ENCODE measurements around the gene C11orf98.

GRCh38 chr11:62706850-62707247, 41.8 kb upstream of the C11orf98 start:
- no peak for TF ChIP-seq CTCF (IDR thresholded peaks at IDR 0.05)
- no peak for TF ChIP-seq POLR2A (IDR thresholded peaks at IDR 0.05)
- TF ChIP-seq POLR2AphosphoS5 (IDR thresholded peaks at IDR 0.05), result no peak
- no peak for TF ChIP-seq EP300 (IDR thresholded peaks at IDR 0.05)

Data from sigmoid colon (tissue), 4 donors.